Putamen (tissue), 1 donor: ENCODE data around the gene IGF2.

Experiments
- DNase-seq: peaks from one replicate; pipeline ENCODE4 v3.0.0-alpha.2; 2016; ENCODE audit warnings: low spot score

Gene IGF2

DNA sequence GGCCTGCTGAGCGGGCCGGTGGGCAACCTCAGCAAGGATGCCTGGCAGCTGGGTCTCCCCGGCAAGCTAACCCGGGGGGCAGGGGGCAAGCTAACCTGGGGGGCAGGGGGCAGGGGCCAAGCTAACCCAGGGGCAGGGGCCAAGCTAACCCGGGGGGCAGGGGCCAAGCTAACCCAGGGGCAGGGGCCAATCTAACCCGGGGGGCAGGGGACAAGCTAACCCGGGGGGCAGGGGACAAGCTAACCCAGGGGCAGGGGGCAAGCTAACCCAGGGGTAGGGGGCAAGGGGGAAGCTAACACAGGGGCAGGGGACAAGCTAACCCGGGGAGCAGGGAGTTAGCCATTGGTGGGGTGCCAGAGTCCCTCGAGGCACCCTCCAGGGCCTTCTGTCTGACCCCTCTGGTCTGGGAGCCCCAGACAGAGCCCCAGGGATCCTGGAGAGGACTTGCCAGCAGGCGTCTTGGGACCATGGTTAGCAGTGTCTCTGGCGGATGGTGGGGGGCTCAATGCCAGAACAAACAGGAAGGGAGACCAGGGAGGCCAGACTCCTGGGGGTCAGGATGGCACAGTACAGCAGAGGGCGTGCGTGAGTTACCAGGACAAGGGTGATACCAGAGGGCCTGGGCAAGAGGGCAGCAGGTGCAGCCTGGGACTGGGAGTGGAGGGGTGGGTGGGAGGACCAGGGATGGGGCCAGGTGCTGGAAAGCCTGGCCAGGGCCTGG, 16.1 kb downstream of the IGF2 start:
- no peak for DNase-seq

DNA sequence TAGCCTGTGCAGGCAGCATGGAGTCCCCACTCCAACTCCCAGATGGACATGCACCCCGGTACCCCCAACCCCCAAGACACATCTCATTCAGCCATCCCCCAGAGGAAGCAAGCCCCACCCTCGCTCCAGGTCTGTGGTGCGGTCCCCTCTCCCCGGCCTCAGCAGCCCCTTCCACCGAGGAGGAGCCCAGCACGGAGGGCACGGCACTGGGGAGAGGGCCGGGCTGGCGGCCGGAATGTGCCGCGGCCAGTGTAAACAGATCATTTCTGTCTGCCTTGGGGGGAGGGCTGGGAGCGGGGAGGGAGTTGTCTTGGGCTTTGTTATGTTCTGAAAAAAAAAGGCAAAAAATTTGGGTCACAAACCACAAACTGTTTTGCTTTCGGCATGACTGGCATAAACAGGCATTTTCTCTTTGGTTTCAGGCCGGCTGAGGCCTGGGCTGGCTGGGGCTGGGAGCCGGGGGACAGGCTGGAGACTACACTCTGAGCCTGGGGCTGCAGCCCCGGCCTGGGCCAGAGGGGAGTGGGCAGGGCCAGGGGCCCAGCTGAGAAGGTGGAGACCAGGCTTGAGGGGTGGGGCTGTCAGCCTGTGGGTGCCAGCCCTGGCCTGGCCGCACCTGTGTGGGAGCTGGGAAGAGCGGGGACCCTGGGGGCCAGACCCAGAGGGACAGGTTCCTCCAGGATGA, 16.8 kb downstream of the IGF2 start:
- no peak for DNase-seq

DNA sequence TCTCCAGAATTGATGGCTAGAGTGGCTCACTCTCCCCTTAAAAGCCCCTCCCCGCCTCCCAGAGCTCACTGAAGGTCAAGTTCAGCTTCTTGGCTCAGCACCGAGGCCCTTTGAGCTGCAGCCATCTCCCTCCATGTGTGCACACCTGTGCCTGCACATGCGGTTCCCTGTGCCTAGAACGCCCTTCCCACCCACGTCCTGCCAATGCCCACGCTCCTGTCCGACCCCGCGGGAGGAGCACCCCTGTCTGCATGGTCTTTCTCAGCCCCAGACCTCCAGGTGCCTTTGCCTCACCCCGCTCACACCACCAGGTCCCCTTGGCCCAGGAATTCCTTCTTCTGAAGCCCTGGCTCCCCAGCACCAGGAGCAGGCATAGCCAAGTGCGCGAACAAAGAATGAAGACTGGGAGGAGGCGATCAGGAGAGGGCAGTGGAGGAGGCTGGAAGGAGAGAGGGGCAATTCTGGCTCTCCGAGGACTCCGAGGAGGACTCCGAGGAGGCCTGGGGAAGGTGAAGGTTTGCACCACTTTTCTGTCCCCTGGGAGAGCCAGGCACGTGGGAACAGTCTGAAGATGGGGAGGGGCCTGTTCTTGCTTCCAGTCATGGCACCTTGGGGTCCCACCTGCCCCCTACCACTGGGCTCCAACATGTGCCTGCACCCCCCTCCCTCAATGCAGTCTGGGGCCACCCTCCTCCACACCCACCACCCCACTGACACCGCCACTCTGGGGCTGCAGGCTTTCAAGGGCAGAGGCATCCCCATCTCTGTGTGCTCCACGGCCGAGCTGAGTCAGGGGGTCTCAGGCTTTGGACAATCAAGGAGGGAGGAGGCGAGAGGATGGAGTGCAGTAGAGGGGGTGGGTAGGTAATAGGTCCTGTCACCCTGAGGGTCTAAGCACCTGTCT, 17.7 kb downstream of the IGF2 start:
- DNase-seq = no peak

DNA sequence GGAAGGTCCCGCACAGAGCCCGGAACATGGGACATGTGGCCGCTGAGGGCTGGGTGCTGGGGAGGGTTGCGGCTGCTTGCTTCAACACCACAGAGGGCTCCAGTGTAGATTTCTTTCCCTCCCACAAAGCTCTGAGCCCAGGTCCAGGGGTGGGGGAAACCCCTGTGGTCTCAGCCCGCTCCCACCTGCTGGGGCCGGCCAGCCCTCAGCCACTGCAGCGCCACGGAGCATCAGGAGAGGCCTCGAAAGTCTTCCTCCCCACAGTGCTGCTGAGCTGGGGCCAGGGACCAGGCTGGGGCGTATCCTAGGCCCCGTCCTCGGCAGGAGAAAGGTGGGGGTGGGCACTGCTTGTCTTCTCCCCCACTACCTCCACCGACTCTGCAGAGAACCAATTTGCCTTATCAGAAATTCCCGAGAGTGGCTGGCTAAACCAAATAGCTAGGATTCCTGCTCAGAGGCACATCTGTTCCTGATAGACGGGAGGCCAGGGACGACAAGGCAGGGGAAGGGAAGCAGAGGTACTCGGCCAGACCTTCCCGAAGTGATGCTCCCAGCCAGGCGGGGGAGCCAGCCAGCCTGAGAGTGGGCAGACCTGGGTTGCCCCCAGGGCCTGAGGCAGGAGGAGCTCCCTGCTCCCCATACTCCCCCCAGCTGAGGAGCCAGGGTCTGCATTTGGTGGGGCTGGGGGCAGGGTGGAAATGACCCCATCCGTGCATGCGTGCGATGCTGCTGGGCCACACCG, 18.7 kb downstream of the IGF2 start:
- DNase-seq = no peak

DNA sequence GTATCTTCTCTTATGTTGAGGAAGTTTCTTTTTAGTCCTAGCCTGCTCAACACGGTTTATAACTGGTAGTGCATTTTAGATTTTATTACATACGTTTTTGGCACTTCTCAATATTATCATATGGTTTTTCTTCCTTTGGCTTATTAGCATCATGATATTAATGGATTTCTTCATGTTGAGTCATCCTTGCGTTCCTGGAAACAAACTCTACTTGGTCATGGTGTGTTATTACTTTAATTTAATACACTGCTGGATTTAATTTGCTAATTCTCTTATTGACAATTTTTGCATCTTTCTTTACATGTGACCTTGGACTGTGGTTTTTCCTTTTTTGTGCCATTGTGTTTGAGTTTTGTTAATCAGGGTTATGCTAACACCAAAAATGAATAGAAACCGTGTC, 20.5 kb downstream of the IGF2 start:
- DNase-seq = no peak

DNA sequence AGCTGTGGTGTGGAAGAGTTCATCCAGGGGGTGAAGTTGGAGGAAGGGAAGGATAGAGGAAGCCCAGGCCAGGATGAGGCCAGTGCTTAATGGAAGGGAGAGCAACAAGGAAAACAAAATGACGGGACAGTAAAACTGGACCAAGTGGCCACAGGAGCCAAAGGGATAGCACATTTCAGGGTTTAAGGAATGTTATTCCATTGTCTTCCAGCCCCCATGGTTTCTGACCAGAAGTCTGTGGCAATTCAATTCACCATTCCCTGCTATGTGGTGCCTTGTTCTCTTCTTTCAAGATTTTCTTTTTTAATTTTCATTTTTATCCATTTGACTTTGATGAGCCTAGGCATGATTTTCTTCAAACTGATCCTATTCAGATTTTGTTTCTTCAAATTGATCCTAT, 22.5 kb downstream of the IGF2 start:
- no peak for DNase-seq

DNA sequence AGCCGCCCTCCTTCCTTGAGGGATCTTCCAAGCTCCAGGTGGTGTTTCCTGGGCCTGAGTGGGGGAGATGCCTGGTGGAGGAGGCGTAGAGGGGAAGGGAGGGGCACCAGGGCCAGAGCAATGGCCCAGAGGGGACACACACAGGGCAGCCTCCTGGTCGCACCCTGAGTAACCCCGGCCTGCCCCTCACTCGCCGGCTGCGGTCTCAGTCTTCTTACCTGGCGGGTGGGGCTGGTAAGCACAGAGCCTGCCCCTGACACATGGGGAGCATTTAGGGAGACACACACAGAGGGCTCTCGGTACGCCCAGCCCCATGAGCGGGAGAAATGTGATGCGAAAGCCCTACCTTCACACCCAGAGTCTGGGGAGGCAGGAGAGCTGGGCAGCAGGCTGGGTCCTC, 23.9 kb downstream of the IGF2 start:
- no peak for DNase-seq

DNA sequence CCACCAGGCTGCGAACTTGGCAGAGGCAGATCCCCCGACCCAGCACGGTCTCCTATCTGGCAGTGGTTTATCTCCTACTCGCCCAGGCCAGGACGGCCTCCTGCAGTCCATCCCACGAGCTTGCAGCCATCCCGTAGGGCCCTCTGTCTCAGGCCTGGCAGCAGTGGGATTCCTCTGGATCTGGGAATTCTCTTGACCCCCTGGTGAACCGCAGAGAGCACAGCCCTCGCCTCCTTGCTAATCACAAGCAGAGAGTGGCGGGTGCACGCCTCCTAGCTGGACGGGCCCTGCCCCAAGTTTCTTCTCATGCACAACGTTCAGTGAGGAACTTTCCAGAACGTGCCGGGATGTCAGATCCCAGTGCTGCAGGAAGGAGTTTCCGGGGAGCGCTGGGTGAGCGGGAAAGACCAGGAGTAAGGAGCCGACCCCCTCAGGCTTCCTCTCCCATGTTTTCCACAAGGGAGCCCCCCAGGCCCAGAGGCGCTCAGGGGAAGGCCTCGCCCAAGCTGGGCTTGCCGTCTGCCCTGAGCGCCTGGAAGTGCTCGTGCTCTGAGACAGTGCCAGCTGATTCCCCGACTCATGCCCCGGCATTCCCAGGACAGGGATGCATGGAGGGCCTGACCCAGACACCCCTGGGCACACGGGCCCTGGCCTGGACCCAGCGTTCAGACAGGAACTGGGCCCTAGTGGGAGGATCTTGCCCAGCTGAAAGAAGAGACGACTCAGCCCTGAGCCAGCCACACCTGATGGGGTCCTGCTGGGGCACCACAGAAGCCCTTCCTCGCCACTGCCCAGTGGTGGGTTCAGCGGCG, 24.6 kb downstream of the IGF2 start:
- no peak for DNase-seq

DNA sequence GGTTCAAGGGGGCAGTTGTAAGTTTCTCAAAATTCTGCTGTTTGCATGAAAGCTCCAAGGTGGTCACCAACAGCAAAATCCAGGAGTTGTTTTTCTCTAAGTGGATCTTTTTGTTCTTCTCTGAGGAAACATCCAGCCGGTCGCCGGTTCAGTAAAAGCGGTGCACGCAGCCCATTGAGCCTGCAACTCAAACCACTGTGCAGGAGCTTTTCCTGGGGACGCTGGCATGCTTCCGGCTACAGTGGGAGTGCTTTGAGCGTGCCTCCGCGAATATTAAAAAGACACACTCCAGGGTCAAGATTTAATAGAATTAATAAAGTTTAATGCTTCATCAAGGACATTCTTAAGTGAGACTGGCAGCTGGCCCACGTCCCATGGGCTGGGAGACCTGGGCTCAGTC, 25.4 kb downstream of the IGF2 start:
- no peak for DNase-seq

DNA sequence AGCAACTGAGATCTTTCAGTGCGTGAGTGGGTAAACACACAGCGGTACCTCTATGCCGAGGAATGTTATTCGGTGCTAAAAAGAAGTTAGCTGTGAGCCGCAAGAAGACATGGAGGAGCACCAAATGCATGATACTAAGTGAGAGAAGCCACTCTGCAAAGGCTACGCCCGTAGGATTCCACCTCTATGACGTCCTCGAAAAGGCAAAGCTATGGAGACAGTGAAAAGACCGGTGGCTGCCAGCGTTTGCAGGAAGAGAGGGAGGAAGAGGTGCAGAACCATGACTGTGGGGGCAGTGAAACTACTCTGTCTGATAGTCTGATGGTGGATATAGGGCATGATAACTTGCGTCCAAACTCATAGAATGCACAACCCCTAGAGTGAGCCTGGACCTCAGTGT, 28.7 kb downstream of the IGF2 start:
- DNase-seq = no peak

DNA sequence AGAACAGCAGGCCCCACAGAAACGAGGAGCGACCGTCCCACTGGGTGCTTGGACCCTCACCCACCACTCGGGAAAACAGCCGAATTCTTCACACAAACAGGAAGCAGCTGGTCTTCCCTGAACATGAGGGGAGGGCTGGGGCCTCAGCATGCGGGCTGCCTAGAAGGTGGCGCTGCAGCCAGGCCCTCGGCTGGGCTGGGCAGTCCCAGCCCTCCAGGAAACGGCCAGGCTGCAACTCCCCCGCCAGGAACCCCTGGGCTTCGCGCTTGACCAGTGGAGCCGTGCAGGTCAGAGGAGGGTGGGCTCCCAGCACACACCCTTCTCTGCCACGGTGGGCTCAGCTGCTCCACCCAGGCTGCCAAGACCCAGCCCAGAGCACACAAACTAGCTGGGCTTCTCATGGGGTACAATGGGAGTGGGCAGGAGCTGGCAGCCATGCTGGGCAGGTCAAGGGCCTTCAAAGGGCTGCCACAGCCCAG, 29.6 kb downstream of the IGF2 start:
- no peak for DNase-seq

DNA sequence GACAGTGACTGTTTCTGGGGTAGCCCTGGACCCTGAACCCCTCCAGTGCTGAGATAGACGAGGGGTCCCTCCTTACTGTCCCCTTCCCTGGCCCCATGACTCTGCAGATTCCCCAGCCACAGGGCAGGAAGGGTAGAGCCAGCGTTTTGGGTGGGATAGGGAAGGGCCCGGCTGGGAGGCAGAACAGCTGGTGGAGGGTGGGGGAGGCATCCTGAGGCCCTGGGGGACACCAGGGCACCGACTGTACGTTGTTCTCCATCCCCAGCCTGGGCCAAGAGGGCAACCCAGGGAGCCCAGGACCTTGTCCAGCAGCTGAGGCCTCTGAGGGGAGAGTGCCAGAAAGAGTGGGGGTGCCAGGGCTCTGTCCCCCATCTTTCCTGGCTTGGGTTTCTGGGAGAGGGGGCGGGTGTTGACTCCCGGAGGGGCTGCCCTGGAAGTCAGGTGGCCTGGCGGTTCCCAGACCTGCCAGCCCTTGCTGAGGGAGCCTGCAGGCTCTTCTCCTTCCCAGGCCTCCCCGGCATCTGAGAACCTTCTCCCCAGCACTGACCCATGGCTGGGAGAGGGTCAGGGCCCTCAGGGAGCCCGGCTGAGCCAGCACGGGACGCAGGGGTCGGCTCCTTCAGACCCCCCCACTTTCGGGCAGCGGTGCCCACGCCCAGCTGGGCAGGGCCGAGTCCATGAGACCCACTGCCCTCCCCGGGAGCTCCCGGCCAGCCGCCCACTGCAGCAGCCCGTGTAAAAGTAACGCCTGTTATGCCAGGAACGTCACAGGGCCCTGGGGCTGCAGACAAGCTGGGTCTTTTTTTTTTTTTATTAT, 30.3 kb downstream of the IGF2 start:
- DNase-seq = no peak

DNA sequence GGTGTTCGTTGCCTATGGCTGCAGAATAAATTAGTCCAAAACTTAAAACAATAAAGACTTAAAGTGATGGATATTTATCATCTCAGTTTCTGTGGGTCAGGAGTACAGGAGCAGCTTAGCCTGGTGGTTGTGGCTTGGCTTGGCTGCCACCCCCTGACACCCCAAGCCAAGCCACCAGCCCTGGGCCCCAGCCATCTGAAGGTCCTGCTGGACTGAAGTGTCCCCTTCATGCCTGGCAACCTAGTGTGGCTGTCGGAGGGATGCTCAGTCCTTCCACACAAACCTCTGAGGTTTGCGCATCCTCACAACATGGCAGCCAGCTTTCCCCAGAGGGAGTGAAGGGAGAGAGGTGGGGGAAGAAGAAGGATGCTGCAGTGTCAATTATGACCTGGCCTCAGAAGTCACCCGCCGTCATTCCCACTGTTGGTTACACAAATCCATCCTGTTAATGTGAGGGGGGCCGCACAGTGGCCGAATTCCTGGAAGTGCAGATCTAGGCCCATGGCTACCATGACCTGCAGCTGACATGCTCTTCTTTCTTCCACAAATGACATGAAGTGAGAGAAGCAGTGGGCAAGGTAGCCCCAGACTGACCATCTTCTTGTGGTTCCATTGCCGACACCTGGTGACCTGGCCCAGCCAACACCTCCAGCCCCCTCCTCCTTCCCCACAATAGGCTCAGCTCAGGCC, 31.1 kb downstream of the IGF2 start:
- DNase-seq = no peak

DNA sequence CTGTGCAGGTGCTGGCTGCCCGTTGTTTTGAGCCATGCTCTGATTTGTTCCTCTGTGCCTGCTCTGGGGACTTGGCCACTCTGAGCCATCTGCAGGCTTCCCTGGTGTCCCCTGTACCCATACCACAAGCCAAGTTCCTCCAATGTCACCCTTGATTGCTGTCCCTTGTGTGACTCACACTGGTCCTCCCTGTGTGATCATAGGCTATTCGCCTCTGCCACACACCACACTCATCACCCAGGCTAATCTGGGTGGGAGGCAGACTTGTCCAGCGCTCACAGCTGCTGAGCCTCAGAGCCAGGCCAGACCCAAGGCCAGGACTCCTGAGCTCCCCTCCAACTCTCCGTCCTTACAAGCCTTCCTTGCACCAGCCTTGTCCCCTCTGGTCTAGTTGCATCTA, 31.7 kb downstream of the IGF2 start:
- no peak for DNase-seq

DNA sequence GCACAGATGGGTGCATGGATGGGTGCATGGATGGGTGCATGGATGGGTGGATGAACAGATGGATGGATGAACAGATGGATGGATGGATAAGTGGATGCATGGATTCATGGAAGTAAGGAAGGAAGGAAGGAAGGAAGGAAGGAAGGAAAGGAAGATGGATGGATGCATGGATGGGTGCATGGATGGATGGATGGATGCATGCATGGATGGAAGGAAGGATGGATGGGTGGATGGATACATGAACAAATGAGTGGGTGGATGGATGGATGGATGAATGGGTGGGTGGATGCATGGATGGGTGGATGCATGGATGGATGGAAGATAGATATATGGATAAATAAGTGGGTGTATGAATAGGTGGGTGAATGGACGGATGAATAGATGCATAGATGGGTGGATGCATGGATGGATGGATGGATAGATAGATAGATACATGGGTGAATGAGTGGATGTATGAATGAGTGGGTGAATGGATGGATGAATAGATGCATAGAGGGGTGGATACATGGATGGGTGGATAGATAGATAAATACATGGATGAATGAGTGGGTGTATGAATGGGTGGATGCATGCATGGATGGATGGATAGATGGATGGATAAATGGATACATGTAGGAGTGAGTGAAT, 32.5 kb downstream of the IGF2 start:
- DNase-seq = no peak

DNA sequence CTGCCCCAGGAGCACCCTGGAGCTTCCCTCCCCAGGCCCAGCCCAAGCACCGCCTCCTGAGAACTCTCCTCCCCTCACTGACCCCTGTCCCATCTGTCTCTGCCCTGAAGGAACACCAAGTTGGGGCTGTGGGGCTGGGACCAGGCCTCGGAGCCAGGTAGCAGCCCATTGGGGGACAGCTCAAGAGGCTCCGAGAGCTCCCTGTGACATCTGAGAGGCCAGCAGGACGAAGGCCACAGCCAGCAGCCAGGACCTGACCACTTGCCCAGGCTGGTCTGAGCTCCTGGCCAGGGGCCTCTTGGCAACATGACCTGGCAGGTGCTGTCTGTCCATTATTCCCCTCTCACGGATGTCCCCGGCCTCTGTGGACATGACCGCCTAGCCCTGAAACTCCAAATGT, 33.7 kb downstream of the IGF2 start:
- DNase-seq = no peak

DNA sequence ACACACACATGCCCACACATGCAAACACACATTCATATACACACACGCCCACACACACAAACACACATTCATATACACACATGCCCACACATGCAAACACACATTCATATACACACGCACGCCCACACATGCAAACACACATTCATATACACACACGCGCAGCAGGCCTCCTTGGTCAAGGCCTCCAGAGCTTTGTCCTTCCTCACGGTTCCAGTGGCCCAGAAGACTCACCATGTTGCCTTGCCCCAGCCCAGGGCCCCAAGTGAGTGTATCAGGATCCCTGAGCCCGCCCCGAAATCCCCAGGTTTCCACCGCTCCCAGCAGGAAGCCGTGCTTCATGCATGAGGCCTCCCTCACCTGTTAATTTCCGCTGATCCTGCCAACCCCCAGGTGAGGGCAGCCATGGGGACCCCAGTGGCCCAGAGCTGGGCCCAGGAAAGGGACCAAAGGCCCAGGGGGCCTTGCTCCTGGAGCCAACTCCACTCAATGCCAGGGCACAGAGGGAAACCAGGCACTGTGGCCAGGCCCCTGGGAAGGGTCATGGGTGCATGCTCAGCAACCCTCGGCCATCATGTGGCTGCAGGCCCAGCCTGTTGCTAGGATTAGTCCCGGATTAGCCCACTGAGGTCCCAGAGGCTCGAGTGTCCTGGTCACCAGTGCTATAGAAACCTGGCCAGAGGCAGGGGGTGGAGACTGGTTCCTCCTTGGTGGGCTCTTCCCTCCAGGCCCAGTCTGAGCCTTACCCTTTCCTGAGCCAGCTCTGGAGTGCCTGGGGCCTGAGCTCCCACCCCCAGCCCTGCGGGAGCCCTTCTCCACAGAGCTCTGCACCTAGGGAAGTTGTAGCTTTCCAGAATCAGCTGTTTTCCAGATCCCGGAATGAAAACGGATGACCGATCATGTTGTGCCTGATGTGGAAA, 34.4 kb downstream of the IGF2 start:
- DNase-seq = no peak
